ENCODE data around the gene RREB1.

Gene RREB1

DNA sequence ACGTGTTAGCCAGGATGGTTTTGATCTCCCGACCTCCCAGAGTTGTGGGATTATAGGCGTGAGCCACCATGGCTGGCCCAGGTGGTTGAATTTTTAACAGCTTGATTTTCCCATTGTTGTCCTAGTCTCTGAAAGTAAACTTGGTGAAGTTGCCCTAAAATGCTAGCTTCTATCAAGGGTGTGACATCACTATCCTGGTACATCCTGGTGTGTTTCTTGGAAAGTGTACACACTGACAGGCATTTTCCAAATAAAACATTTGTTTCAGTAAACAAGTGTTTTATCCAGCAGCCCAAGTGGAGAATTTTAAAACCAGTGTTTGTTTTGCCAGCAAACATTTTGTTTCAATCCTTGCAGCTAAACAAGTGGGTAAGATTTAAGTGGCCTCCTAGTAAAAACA, 40.5 kb upstream of the RREB1 start:
- Histone ChIP-seq H3K9me3 (no peaks in the 10 kb centered on the region), H3K27me3 (no peaks in the 10 kb centered on the region), H3K4me1 (no peaks in the 10 kb centered on the region), H3K36me3 (no peaks in the 10 kb centered on the region), H3K4me3 (ENCODE audit: low read depth, low read length) (no peak overlapping the region)
- TF ChIP-seq, protein P1, sequence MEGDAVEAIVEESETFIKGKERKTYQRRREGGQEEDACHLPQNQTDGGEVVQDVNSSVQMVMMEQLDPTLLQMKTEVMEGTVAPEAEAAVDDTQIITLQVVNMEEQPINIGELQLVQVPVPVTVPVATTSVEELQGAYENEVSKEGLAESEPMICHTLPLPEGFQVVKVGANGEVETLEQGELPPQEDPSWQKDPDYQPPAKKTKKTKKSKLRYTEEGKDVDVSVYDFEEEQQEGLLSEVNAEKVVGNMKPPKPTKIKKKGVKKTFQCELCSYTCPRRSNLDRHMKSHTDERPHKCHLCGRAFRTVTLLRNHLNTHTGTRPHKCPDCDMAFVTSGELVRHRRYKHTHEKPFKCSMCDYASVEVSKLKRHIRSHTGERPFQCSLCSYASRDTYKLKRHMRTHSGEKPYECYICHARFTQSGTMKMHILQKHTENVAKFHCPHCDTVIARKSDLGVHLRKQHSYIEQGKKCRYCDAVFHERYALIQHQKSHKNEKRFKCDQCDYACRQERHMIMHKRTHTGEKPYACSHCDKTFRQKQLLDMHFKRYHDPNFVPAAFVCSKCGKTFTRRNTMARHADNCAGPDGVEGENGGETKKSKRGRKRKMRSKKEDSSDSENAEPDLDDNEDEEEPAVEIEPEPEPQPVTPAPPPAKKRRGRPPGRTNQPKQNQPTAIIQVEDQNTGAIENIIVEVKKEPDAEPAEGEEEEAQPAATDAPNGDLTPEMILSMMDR (IDR thresholded peaks at IDR 0.05; ENCODE audit: low read depth, low read length): no peak
- DNase-seq: no peak

DNA sequence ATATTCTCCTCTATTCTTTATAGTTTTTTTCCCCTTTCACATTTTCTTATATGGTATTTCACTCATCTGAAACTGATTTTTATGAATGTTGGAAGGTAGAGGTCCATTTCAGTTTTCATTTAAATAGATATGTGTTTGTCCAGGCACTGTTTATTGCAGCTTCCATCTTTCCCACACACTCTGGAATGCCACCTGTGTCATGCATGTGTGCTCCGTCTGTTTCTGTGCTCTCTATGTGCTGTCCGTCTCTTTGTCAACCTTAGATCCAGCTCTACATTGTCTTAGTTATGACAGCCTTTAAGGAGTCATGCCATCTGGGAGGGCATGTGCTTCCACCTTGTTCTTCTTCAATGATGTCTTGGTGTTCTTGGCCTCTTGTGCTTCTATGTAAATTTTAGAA, 36.4 kb upstream of the RREB1 start:
- H3K9me3 ChIP-seq: no peaks in the 10 kb centered on the region
- H3K4me3 ChIP-seq (ENCODE audit: low read depth, low read length): no peak overlapping the region
- H3K4me1 ChIP-seq: no peaks in the 10 kb centered on the region
- TF ChIP-seq, protein P1 (IDR thresholded peaks at IDR 0.05; ENCODE audit: low read depth, low read length): no peak
- DNase-seq: no peak
- no peaks in the 10 kb centered on the region for H3K27me3 ChIP-seq
- no peaks in the 10 kb centered on the region for H3K36me3 ChIP-seq

DNA sequence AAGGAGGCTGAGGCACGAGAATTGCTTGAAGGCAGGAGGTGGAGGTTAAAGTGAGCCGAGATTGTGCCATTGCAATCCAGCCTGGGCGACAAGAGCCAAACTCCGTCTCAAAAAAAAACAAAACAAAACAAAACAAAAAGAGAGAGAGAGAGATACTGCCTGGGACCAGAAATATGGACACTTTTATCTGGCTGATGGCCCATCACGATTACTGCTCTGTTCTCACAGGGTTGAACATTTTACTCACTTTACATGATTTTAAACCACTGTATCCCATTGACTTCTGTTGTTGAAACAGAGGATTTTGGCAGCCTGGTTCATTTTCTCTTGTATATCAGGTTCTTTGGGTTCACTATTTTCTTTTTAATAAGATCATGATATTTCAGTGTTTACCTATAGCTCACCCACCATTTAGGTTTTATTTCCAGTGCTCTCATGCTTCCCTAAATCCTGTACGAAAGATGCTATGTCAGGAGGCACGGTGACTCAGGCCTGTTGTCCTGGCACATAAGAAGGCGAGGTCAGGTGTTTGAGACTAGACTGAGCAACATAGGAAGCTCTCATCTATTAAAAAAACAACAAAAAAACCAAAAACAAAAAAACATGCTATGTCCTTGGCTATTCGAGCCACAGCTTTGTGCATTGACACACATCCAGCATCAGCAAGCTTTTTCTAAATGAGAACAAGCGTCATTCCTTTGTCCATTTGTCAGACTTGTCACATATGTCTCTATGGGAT, 34.5 kb upstream of the RREB1 start:
- no peak for DNase-seq
- Histone ChIP-seq H3K4me1 (no peaks in the 10 kb centered on the region), H3K9me3 (no peaks in the 10 kb centered on the region), H3K27me3 (no peaks in the 10 kb centered on the region), H3K36me3 (no peaks in the 10 kb centered on the region), H3K4me3 (ENCODE audit: low read depth, low read length) (no peak overlapping the region)
- TF ChIP-seq, protein P1 (IDR thresholded peaks at IDR 0.05; ENCODE audit: low read depth, low read length): no peak

DNA sequence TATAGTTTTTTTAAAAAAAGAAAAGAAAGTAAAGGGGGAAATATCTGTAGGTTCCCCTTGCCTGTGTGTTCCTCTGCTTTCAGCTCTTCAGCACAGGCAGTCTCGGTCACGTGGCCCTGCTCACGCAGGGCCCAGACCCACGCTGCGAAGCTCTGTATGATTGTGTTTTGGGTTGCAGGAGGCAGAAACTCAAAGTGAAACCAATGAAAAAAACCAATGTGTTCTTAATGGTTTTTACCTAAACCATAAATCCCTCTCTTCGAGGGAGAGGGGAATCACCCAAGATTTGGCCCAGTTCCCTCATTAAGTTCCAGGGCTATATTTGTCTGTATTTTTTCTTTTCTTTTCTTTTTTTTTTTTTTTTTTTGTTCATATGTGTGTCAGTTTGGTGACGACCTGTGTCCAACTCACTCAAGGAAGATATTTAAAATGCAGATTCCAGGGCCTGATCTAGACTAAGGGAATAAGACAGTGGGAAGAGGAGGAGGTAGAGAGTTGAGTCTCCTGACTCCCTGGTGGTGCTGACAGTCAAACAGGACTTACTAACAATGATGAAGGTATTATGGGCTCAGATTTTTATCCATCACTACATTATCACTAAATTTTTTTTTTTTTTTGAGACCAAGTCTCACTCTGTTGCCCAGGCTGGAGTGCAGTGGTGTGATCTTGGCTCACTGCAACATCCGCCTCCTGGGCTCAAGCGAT, 33.8 kb upstream of the RREB1 start:
- H3K27me3 ChIP-seq: no peaks in the 10 kb centered on the region
- TF ChIP-seq, protein P1 (IDR thresholded peaks at IDR 0.05; ENCODE audit: low read depth, low read length): no peak
- no peaks in the 10 kb centered on the region for H3K36me3 ChIP-seq
- H3K4me1 ChIP-seq: no peaks in the 10 kb centered on the region
- no peak for DNase-seq
- H3K4me3 ChIP-seq (ENCODE audit: low read depth, low read length): no peak overlapping the region
- no peaks in the 10 kb centered on the region for H3K9me3 ChIP-seq

DNA sequence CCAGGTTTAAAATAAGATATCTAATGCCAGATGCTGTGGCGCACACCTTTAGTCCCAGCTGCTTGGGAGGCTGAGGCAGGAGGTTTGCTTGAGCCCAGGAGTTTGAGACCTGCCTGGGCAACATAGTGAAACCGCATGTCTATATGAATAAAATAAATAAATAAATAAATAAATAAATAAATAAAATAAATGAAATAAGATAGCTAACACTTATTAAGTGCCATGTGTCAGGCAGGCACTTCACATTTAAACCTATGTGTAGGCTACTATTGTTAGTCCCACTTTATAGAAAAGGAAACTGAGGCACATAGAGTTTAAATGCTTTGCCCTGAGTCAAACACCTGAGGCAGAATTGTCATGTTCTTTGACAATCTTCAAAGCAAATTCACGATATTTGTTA, 32.9 kb upstream of the RREB1 start:
- Histone ChIP-seq H3K9me3 (no peaks in the 10 kb centered on the region), H3K4me3 (ENCODE audit: low read depth, low read length) (no peak overlapping the region), H3K27me3 (no peaks in the 10 kb centered on the region), H3K36me3 (no peaks in the 10 kb centered on the region), H3K4me1 (no peaks in the 10 kb centered on the region)
- DNase-seq: no peak
- TF ChIP-seq, protein P1 (IDR thresholded peaks at IDR 0.05; ENCODE audit: low read depth, low read length): no peak
